Kidney epithelial cell (primary cell): ENCODE measurements around the gene MPPE1. TPM values are rescaled to one million over a fixed set of nuclear protein-coding genes. Genes with fewer than 3 reads are reported as not detected.

ENCODE experiments used
- DNase-seq: peaks from one replicate; pipeline ENCODE4 v3.0.0-alpha.2; 2010; ENCODE audit warnings: low read depth
- H3K27me3 ChIP-seq: 2 replicates; pipeline ENCODE4 v1.6.0; 2011; ENCODE audit warnings: low read length; ENCODE audit not compliant: control insufficient read depth, insufficient read depth
- H3K36me3 ChIP-seq: 2 replicates; pipeline ENCODE4 v1.5.1; 2011; ENCODE audit warnings: low read length; ENCODE audit not compliant: control insufficient read depth, insufficient read depth
- H3K4me3 ChIP-seq: 2 replicates; pipeline ENCODE4 v1.5.1; 2011; ENCODE audit warnings: low read depth, mild to moderate bottlenecking, control low read depth, low read length
- CTCF ChIP-seq: IDR thresholded peaks from 2 replicates; pipeline ENCODE4 v1.5.1; 2011; ENCODE audit warnings: mild to moderate bottlenecking, moderate library complexity, low read length, control low read depth, inconsistent platforms; ENCODE audit not compliant: insufficient read depth, poor library complexity, severe bottlenecking
- total RNA-seq: library from RNA; depleted of rRNA; stranded (reverse); fragments of >200 nt; gene quantifications from 2 replicates; pipeline ENCODE4 v1.2.3, GENCODE V29; 2015

Gene MPPE1
- total RNA-seq, 1 donor from 2014 or later, result 26.6 TPM

GRCh38 chr18:11864471-11864870 lies 43.6 kb downstream of the MPPE1 start:
- no peak overlapping the region for H3K4me3 ChIP-seq
- no peaks in the 10 kb centered on the region for H3K36me3 ChIP-seq
- H3K27me3 ChIP-seq, result no peaks in the 10 kb centered on the region
- no peak for TF ChIP-seq CTCF
- DNase-seq, result no peak

GRCh38 chr18:11862468-11863137 lies 45.5 kb downstream of the MPPE1 start:
- Histone ChIP-seq H3K27me3 (no peaks in the 10 kb centered on the region), H3K4me3 (no peak overlapping the region), H3K36me3 (no peaks in the 10 kb centered on the region)
- no peak for DNase-seq
- TF ChIP-seq CTCF, result no peak

- DNase-seq, result no peak
- Histone ChIP-seq H3K36me3 (no peaks in the 10 kb centered on the region), H3K4me3 (no peak overlapping the region), H3K27me3 (no peaks in the 10 kb centered on the region)
- TF ChIP-seq CTCF, result no peak
Observed at GRCh38 chr18:11861583-11862288, 46.4 kb downstream of the MPPE1 start.

GRCh38 chr18:11860594-11861450 lies 47.3 kb downstream of the MPPE1 start:
- no peak for TF ChIP-seq CTCF

GRCh38 chr18:11859903-11860407 lies 48.2 kb downstream of the MPPE1 start:
- Histone ChIP-seq H3K4me3 (no peak overlapping the region), H3K27me3 (no peaks in the 10 kb centered on the region), H3K36me3 (no peaks in the 10 kb centered on the region)
- DNase-seq, result peak; percentile 92
- TF ChIP-seq CTCF, result no peak

More at GRCh38 chr18:11860594-11861450, 47.3 kb downstream of the MPPE1 start:
- DNase-seq, result no peak
- Histone ChIP-seq H3K36me3 (no peaks in the 10 kb centered on the region), H3K4me3 (no peak overlapping the region), H3K27me3 (no peaks in the 10 kb centered on the region)
